Astrocyte of the cerebellum (primary cell): Measurements from ENCODE around the gene FAM50B.

Experiments
- DNase-seq: peaks from one replicate; pipeline ENCODE4 v3.0.0-alpha.2; 2011; ENCODE audit warnings: low read depth
- H3K4me3 ChIP-seq: 2 replicates; pipeline ENCODE4 v1.5.1; 2011; ENCODE audit warnings: mild to moderate bottlenecking, low read depth, low read length, moderate library complexity
- in situ Hi-C: cut with HindIII; loops from 2 replicates; pipeline ENCODE4 v1.10.0; 2017; ENCODE audit warnings: low sequenced_read_pairs
- TF ChIP-seq, protein P1 (sequence below): IDR thresholded peaks from 2 replicates; pipeline ENCODE4 v1.5.1; 2012; ENCODE audit warnings: low read length, low read depth, moderate library complexity, mild to moderate bottlenecking; ENCODE audit errors: missing control alignments

The FAM50B gene, protein sequence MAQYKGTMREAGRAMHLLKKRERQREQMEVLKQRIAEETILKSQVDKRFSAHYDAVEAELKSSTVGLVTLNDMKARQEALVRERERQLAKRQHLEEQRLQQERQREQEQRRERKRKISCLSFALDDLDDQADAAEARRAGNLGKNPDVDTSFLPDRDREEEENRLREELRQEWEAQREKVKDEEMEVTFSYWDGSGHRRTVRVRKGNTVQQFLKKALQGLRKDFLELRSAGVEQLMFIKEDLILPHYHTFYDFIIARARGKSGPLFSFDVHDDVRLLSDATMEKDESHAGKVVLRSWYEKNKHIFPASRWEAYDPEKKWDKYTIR

GRCh38 chr6:3848925-3849605 lies at the start of gene FAM50B:
TSS of gene FAM50B (plus strand) at chr6:3849373. CDS start at chr6:3849812, 439 bp downstream.
- in situ Hi-C loops = no loop called here
- DNase-seq = peak; percentile 56
- TF ChIP-seq, protein P1, sequence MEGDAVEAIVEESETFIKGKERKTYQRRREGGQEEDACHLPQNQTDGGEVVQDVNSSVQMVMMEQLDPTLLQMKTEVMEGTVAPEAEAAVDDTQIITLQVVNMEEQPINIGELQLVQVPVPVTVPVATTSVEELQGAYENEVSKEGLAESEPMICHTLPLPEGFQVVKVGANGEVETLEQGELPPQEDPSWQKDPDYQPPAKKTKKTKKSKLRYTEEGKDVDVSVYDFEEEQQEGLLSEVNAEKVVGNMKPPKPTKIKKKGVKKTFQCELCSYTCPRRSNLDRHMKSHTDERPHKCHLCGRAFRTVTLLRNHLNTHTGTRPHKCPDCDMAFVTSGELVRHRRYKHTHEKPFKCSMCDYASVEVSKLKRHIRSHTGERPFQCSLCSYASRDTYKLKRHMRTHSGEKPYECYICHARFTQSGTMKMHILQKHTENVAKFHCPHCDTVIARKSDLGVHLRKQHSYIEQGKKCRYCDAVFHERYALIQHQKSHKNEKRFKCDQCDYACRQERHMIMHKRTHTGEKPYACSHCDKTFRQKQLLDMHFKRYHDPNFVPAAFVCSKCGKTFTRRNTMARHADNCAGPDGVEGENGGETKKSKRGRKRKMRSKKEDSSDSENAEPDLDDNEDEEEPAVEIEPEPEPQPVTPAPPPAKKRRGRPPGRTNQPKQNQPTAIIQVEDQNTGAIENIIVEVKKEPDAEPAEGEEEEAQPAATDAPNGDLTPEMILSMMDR = peak; percentile 80
- peak within 1 kb of the TSS; percentile 52 for H3K4me3 ChIP-seq

- no peak for DNase-seq
- TF ChIP-seq, protein P1 = no peak
- in situ Hi-C loops = no loop called here
- no peak overlapping the region for H3K4me3 ChIP-seq
These were observed 49.5 kb upstream of the FAM50B start for GRCh38 chr6:3799719-3800118.

- DNase-seq = no peak
- in situ Hi-C loops = no loop called here
- TF ChIP-seq, protein P1 = no peak
- H3K4me3 ChIP-seq = no peak overlapping the region
These were observed 48.2 kb upstream of the FAM50B start for GRCh38 chr6:3800850-3801591.

DNA sequence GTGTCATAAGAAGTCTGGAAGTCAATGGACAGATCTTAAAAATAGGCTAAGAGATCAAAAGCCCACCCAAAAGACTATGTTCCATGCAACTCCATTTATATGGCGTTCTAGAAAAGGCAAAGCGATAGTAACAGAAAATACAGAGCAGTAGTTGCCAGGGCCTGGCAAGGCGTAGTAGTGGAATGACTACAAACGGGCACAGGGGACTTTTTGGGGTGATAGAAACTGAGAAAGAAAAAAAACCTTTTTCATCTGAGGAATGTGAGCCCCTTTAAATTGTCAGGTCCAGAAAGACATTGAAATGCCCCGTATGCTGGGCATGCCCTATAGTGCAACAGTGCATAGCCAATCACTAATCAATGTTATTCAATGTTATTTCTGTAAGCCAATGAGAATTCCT lies 47.2 kb upstream of the FAM50B start:
- in situ Hi-C loops = no loop called here
- TF ChIP-seq, protein P1 = no peak
- no peak overlapping the region for H3K4me3 ChIP-seq
- no peak for DNase-seq

GRCh38 chr6:3803627-3804468 lies 45.3 kb upstream of the FAM50B start:
- no peak overlapping the region for H3K4me3 ChIP-seq
- in situ Hi-C loops = no loop called here
- TF ChIP-seq, protein P1 = no peak
- DNase-seq = peak; percentile 83

- TF ChIP-seq, protein P1 = no peak
- no peak for DNase-seq
- no peak overlapping the region for H3K4me3 ChIP-seq
- in situ Hi-C loops = no loop called here
These were observed 44.2 kb upstream of the FAM50B start for GRCh38 chr6:3804964-3805363.
